ENCODE data around the gene EGR1. TPM values are rescaled to one million over a fixed set of nuclear protein-coding genes. Genes with fewer than 3 reads are reported as not detected.

EGR1 gene
- total and polyA plus RNA-seq, 11 donors = 4.0 to 133 (median 15.3) TPM

DNA sequence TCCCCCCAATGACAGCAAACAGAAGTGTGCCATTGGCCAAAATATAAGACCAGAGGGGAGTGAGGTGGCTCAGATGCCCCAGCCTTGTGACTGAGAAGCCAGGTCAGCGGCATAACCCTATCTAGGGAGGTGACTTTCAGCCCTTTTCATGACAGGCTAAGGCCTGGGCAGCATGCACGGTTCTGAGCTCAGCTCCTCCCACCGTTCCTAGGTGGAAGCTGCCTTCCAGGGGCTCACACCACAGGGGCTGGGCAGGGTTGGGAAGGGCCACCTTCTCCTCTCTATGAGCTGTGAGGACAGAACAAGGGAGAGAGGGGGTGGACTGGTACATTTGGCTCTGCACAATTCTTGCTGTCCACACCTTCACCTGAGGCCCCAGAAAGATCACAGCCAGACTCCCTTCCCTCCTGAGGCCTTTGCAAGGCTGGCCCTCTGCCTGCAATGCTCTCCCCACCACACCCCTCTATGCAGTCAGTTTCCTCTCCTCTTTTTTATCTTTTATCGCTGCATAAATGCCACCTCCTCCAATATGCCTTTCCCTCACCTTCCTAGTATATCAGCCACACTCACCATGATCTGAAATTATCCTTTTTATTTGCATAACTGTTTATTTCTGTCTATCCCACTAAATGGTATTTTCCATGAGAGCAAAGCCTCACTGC lies 5.1 kb upstream of the EGR1 start:
- TF ChIP-seq CTCF (IDR thresholded peaks at IDR 0.05) = no peak
- no peak for TF ChIP-seq POLR2A (IDR thresholded peaks at IDR 0.05)
- Histone ChIP-seq H3K4me3 (no peak overlapping the region), H3K9me3 (no peaks in the 10 kb centered on the region), H3K27ac (peak overlapping the region in 3 of 12 donors; percentile 23 to 64 (median 41)), H3K27me3 (no peaks in the 10 kb centered on the region), H3K4me1 (peaks cover 4 to 61% (median 41%) of the 10 kb centered on the region in 12 donors), H3K36me3 (no peaks in the 10 kb centered on the region)
- DNase-seq = no peak
- intact Hi-C loops (cut with DNase I) = loop anchor here in 1 of 10 donors (5.0 kb wide), 1 partner anchor 82 kb away; the partner anchor contains the start of gene ETF1
- ATAC-seq = no peak
- WGBS, 4 donors = 52 to 70% (median 59%) methylated on average over 4 of the region's 4 CpGs

GRCh38 chr5:138461343-138462125 lies 3.7 kb upstream of the EGR1 start:
- H3K36me3 ChIP-seq = peaks cover 0 to under 1% (median 0%) of the 10 kb centered on the region in 9 donors
- H3K27me3 ChIP-seq = no peaks in the 10 kb centered on the region
- 74 to 80% (median 79%) methylated on average over 11 of the region's 11 CpGs for WGBS, 4 donors
- DNase-seq = peak in 2 of 5 donors; percentile 50 to 51
- TF ChIP-seq CTCF (IDR thresholded peaks at IDR 0.05) = no peak
- no peak for TF ChIP-seq POLR2A (IDR thresholded peaks at IDR 0.05)
- intact Hi-C loops (cut with DNase I) = loop anchor here in 1 of 10 donors (5.0 kb wide), 1 partner anchor 81 kb away; the partner anchor contains the start of gene ETF1
- H3K27ac ChIP-seq = peak overlapping the region in 7 of 12 donors; percentile 8 to 64 (median 41)
- peaks cover 4 to 66% (median 46%) of the 10 kb centered on the region in 12 donors for H3K4me1 ChIP-seq
- no peaks in the 10 kb centered on the region for H3K9me3 ChIP-seq
- ATAC-seq = no peak
- no peak overlapping the region for H3K4me3 ChIP-seq

DNA sequence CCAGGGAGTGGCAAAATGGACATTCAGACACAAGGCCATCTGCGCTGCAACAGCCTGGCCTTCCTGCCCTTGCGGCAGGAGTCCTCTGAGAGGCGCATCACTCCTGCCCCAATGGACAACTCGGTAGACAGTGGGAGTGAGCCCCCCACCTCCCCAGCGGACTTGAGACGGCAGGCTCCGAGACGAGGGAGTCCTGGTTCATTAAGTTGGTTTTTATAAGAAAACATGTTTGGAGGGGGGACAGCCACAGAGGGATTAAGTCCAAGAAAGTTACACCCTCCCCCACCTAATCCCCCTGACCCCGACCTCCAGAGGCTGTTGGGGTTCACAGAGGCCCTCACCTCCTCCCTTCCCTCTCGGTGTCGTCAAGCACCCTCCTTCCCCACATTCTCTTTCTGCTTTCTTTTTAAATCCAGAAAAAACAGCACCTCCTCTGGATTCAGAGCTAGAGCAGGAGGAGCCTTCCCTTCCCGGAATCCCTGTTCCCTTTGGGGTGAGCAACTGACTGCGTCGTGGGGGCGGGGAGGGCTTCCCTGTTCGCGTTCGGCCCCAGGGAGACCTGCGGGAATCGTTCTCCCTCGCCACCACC lies 1.8 kb upstream of the EGR1 start:
- peaks cover 0 to 20% (median 16%) of the 10 kb centered on the region in 9 donors for H3K36me3 ChIP-seq
- intact Hi-C loops (cut with DNase I) = loop anchor here in 7 of 10 donors (1.0 to 5.0 kb wide), 7 partner anchors 27 to 79 kb away; partner anchors contain the start of gene ETF1 (in 5 of the 7)
- ATAC-seq (peak in 2 of 4 donors; percentile 11 to 31), DNase-seq (no peak)
- H3K27me3 ChIP-seq = no peaks in the 10 kb centered on the region
- H3K4me1 ChIP-seq = peaks cover under 1 to 73% (median 42%) of the 10 kb centered on the region in 12 donors
- no peak for TF ChIP-seq CTCF (IDR thresholded peaks at IDR 0.05)
- H3K27ac ChIP-seq = peak overlapping the region; percentile 93 to 100 (median 98)
- no peaks in the 10 kb centered on the region for H3K9me3 ChIP-seq
- peak overlapping the region; percentile 62 to 95 (median 86) for H3K4me3 ChIP-seq
- 15 to 20% (median 18%) methylated on average over 20 to 21 of the region's 21 CpGs for WGBS, 4 donors
